DMS53 treated with DMSO at 0.1 percent for 48 hours (cell line): Measurements from ENCODE around the gene PDE6G.

Source experiments
- DNase-seq: peaks from one replicate; lab custom pipeline; 2025; ENCODE audit not compliant: unreplicated experiment; lab: John Stamatoyannopoulos, UW

Gene PDE6G

DNA sequence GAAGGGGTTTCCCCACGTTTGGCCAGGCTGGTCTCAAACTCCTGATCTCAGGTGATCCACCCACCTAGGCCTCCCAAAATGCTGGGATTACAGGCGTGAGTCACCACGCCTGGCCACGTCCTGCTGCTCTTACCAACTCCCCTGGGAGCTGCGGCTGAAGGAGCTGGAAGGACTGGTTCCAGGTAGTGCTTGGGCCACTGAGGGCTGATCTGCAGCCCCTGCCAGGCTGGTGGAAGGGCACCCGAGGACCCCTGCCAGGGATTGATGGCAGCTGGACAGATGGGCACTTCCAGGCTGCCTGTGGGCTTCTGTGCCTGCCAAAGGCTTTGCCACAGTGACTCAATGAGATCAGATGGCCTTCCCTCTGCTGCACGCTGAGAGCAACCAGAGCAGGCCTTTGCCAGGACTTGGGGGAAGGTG, 7.7 kb upstream of the PDE6G start:
- DNase-seq = no peak

DNA sequence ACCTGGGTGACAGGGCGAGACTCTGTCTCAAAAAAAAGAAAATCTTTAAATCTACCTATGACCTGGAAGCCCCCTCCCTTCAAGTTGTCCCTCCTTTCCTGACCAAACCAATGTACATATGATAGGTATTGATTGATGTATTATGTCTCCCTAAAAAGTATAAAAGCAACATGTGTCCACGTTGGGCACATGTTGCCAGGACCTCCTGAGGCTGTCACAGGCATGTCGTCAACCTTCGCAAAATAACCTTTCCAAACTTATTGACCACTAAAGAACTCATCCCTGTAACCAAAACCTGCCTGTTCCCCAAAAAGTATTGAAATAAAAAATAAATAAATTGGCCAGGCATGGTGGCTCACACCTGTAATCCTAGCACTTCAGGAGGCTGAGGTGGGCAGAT, 5.7 kb upstream of the PDE6G start:
- DNase-seq = no peak

DNA sequence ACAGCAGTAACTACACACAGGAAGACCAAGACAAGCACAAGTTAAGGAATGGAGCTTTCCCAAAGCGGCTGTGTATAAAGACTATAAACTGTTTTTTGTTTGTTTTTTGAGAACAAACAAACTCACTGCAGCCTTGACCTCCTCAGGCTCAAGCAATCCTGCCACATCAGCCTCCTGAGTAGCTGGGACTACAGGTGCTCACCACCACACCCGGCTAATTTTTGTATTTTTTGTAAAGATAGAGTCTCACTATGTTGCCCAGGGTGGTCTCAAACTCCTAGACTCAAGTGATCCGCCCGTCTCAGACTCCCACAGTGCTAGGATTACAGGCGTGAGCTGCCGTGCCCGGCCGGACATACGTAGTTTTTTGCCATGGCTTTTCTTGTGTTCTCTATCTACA, 4.1 kb upstream of the PDE6G start:
- DNase-seq = no peak

DNA sequence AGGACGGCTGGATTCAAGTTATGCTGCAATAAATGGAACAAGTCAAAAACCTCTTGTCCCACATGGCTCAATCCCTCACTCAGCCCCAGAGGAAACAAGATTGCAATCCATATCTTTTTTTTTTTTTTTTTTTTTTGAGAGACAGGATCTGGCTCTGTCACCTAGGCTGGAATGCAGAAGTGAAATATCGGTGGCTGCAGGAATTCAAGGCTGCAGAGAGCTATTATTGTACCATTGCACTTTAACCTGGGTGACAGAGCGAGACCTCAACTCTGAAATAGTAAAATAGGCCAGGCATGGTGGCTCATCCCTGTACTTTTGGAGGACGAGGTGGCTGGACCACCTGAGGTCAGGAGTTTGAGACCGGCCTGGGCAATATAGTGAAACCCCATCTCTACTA, 2.7 kb upstream of the PDE6G start:
- no peak for DNase-seq

DNA sequence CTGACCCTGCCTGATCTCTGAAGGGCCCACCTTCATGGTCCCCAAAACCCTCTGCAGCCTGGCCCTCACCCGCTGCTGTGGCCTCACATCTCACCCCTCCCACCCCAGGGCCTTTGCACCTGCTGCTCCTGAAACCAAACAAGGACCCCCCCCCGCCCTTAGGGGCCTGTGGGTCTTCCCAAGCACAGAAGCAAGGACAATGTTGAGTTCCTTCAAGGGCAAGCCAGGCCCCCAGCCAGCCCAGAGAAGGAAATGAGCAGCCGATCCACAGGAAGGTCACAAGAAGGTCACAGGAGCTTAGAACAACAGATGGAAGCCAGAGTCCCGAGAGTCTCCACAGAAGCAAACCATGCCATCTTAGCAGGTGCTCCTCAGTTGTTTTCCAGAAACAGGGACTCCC, 493 bp upstream of the PDE6G start:
- no peak for DNase-seq

DNA sequence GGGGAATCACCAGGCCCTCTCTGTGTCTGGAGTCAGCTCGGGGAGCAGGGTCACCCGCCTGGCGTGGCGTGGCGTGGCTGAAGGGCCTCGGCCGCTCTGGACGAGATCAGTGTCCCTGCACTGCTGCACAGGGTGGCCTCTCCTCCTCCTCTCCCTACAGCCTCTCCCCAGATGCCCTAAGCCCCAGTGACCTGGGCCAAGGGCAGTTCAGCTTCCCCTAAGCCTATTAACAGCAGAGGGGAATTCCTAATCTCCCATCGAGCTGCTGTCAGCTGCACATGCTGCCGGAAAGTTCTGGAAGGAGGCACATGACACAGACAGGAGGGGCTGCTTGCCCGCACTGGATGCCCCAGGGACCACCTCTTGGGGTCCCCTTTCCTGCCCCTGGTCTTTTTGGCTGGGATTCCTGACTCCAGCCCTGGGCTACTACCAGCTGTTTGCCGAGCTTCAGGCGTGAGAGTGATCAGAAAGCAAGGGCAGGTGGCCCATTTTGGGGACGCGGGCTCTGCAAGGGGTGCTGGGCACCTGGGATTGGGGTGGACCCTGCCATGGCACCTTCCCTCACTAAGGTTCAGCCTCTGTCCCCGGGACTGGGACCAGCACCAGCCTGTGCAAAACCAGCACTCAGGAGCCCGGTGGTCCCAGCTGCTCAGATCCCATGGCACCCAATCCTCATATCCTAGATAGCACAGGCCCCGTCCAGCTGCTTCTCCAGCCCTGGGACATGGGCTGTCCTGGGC, 794 bp downstream of the PDE6G start:
- no peak for DNase-seq

DNA sequence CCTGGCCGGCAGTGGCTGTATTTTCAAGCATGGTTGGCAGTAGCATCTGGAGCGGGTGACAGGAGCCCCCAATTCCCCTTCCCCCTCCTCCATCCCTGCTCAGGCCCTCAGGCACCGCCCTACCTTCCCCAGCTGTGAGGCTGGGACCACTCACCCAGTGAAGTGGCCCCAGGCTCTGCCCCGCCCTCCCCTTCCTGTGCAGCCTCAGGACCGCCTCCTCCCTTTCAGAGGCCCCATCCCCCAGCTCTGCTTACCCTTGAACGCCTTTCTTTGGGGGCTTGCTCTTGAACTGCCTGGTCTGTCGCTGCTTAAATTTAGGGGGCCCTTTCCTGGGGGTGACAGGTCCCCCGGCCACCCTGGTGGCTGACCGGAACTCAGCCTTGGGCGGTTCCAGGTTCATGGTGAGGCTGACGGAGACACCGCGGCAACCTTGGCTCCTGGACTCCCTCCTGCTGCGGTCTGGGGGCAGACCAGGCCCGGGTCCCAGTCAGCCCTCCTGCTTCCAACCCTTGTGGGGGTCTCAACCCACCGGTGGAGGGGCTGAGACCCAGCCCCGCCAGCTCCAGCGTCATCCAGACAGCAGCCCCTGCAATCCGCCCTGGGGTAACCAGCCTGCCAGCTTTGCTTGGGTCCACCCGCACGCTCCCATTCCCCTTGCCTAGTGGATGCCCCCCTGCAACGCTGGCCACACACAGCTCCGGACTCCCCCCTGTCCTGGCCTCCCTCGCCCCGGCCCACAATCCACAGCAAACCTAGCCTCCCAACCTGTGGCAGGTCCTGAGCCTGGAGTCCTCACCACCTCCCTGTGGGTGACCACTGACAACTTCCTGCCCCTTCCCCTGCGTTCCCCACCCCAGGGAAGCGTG, 3.2 kb downstream of the PDE6G start:
- DNase-seq = no peak

DNA sequence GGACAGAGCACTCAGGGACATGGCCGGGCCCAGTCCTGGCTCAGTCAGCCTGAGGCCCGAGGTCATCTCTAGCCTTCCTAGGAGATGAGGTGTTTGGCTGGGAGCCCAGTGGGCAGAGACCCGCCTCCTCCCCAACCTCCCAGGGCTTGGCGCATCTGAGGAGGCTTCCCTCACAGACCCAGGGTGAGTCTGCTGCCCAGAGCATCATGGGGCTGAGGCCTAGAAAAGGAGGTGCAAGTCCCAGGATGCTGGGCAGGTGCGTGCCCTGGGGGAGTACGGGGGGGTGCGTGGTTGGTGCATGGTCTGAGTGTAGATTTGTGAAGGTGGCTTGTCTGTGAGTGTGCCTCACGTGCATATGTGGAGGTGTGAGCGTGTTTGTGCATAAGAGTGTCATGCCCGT, 4.7 kb downstream of the PDE6G start:
- DNase-seq = peak; percentile 27

DNA sequence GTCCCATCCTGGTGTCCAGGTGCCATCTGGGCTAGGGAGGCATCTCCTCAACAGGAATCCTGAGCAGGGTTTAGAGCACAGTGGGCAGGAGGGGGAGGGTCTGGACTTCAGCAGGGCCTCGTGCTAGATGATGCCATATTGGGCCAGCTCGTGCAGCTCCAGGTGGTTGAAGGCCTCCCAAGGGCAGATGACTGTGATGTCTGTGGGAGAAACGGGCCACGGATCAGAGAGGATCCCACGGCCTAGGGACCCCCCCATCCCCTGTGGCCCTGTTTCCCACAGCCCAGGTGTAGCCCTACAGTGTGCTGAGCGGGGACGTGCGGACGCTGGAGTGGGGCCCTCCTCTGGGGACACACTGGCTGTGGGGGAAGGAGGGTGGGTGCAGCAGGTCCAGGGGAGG, 5.4 kb downstream of the PDE6G start:
- no peak for DNase-seq

DNA sequence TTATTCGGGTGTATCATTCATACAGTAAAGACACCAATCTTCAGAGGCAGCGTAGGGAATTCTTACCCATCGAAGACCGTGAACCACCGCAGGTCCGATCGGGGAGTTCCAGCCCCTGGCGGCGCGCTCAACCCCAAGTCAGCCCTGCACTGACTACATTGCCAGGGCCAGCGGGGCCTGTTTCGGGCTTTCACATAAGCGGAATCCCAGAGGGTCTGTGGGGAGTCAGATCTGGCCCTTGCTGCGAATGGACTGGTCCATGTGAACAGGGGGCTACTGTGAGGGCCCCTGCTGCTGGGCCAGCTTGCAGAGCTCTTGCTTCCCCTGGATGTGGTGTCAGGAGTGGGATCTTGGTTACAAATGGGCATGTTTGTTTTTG, 7.6 kb downstream of the PDE6G start:
- no peak for DNase-seq

DNA sequence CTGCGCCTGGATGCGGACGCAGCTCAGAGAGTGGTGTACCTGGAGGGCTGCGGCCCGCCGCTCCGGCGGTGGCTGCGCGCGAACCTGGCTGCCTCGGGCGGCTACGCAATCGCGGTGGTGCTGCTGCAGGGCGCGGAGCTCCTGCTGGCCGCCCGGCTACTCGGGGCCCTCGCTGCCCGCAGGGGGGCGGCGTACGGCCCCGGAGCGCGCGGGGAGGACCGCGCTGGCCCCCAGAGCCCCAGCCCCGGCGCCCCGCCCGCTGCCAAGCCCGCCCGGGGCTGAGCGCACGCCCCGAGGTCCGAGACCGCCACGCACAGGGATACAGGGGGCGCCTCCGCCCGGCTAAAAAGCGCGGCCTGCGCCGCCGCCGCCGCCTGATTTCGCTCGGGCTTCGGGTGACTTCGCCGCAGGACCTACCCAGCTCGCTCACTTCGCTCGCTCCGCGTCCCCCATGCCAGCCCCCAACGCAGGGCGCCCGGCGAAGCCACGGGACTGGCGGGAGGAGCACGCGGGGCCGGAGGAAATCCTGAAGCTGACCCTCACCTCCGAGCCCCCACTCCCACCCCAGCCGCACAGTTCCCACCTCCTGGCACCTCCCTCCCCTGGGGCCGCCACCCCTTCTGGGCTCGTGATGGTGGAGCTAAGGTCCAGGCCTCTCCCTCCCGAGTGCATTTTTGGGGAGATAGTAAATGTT, 8.2 kb downstream of the PDE6G start:
- no peak for DNase-seq

DNA sequence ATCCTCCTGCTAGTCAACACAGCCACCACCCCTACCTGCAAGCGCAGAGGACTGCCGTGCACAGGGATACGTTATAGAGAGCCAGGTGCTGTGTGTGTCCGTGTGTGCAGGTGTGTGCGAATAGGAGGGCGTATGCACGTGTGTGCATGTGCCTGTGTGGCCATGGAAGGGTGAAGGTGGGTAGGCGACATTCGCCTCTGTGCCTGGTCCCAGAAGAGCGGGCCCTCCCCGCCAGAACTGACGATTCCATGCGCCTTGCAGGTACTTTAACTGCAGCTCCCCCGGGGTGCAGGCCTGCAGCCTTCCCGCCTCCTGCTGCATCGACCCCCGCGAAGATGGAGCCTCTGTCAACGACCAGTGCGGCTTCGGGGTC, 8.7 kb downstream of the PDE6G start:
- DNase-seq = no peak

DNA sequence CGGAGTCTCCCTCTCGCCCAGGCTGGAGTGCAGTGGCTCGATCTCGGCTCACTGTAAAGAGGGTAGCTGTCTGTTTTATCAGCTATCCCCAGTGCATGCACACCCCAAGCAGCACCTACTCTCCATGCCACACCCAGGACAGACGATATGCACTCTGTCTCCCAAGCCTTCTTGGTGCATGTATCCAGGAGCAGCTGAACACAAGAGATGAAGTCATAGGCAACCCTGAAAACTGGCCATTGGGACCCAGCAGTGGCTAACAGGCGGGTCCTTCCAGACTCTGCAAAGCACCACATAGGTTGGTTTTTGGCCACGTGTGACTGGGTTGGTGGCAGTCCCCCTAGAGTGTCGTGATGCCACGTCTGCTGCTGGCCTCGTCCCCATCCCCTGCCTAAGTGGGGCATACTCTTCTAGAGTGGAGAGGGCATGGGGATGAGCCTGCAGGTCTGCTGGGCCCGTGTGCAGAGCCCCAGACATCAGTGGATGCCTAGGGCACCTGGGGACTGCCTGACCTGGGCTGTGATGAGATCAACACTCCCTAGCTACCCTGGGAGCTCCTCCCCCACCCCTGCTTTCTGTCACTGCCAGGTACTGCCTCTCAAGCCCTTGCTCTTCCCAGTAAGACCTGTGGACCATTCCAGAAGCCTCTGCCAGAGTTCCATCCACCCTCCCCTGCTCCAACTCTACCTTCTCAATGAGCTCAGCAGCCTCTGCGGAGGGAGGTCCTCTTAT, 9.3 kb downstream of the PDE6G start:
- DNase-seq = no peak

DNA sequence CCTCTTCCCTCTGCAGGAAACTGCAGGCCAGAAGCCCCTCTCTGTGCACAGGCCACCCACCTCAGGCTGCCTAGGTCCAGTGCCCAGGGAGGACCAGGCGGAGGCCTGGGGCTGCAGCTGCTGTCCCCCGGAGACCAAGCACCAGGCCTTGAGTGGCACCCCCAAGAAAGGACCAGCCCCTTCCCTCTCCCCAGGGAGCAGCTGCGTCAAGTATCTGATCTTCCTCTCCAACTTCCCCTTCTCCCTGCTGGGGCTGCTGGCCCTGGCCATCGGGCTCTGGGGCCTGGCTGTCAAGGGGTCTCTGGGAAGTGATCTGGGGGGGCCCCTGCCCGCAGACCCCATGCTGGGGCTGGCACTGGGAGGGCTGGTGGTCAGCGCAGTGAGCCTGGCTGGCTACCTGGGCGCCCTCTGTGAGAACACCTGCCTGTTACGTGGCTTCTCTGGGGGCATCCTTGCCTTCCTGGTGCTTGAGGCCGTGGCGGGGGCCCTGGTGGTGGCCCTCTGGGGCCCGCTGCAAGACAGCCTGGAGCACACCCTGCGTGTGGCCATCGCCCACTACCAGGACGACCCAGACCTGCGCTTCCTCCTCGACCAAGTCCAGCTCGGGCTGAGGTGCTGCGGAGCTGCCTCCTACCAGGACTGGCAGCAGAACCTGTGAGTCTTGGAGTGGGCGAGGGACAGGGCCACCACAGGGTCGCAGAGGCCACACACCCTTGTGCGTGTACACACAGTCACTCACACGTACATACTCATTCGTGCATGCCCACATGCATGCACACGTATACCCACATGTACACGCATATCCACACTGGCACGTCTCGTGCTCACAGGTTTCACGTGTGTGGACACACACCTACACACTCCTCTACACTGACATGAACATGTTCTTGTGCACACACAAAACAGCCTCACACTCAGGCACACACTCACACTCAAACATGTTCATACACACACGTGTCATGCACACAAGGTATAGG, 11.1 kb downstream of the PDE6G start:
- DNase-seq = no peak

DNA sequence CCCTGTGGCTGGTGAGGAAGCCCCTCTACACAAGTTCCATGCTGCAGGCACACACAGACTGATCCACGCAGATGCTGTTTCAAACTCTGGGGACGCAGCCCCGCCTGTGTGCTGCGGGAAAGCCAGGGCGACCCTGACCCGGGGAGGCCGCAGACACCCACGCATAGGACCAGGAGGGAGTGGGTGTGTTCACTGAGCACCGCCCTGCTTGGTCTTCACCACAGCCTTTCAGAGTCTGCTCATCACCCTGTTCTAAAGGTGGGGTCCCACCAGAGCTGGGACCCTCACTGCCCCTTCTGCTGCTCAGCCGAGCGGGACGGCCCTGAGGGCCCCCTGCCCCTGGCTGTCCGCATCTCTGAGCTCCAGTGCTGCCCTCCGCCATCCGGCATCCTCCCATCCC, 11.8 kb downstream of the PDE6G start:
- no peak for DNase-seq

DNA sequence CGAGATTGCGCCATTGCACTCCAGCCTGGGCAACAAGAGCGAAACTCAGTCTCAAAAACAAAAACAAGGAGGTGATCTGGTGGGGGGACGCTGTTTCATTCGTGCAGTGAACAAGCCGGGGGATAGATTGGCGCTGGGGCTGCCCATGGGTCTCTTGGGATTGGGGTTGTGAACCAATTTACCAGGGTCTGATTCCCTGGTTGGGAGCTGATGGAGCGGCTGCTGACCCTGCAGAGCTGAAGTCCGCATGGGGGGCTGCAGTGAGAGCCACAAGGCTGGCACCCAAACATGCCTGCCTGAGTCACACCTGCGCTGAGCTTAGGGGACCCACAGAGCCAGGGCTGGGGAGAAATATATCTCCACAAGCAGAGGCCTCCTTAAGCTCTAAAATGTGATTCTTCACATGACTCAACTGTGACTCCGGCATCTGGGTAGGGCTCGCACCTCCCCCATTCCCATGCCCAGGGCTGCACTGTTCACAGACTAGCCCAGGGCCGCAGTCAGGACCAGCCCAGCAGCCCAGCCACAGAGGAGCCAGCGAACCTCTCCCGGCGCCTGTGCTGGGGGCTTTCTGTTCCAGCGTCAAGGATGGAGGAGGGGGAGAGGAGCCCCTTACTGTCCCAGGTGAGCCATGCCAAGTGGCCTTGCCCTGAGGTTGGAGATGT, 14.4 kb downstream of the PDE6G start:
- no peak for DNase-seq

DNA sequence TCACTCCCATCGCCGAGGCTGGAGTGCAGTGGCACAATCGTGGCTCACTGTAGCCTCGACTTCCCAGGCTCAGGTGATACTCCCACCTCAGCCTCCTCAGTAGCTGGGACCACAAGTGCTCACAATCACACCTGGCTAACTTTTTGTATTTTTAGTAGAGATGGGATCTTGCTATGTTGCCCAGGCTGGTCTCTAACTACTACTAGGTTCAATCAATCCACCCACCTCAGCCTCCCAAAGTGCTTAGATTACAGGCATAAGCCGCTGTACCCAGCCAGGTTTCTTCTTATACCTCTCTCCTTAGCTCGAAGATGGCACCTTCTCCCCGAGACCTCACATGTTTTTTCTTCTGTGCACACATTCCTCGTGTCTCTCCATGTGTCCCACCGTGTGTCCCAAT, 16.3 kb downstream of the PDE6G start:
- DNase-seq = no peak

DNA sequence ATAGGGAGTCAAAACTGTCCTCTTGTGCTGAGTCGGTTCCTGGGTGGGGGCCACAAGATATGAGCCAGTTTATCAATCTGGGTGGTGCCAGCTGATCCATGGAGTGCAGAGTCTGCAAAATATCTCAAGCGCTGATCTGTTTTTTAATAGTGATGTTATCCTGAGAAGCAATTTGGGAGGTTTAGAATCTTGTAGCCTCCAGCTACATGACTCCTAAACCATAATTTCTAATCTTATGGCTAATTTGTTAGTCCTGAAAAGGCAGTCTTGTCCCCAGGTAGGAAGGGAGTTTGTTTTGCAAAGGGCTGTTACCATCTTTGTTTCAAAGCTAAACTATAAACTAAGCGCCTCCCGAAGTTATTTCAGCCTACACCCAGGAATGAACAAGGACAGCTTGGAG, 17.7 kb downstream of the PDE6G start:
- DNase-seq = no peak

DNA sequence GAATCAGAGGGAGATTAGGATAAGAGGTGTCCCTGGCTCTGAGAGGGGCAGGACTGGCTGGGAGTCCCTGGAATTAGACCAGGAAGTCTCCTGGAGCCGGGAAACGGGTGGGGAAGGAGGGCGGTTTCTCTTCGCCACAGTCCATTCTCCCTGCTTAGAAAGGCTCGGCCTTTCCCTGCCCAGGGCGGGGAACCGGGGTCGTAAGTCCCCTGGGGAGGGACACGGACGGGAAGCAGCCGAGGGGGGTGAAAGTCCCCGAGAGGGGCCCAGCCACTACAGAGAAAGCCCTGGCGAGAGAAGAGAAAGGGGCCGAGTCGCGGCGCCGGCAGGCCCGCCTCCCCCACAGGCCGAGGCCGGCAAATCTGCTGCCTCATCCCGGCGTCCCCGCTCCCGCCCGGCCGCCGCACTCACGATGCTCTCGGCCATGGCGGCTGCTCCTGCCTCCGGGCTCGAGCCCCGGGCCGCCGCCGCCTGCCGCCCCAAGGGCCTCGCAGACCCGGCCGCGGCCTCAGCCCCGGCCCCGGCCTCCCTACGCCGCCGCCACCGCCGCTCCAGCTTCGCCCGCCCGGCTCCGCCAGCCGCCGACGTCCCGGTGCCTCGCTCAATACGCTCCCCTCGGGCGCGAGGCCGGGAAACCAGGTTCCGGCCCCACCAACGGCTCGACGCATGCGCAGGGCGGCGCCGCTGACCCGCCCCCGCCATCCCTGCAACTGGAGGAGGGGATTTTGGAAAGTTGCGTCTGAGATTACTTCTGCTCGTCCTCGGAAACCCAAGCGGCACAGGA, 19.6 kb downstream of the PDE6G start, which contains the start of the genes NPLOC4 and TSPAN10:
TSS of gene NPLOC4 (minus strand) at position 608 of the 784 bp plus-strand sequence. CDS start at position 426, 182 bp downstream.
TSS of gene TSPAN10 (plus strand) at position 692 of the 784 bp plus-strand sequence. CDS start 5,217 bp downstream, outside the sequence.
- peak; percentile 47 for DNase-seq
